Activated naive CD4-positive, alpha-beta T cell treated with anti-CD3 and anti-CD28 coated beads for 36 hours (primary cell): ENCODE data around the gene FANCI. TPM values are rescaled to one million over a fixed set of nuclear protein-coding genes. Genes with fewer than 3 reads are reported as not detected.

ENCODE experiments used
- CTCF ChIA-PET: fragments of 350-600 bp; sonication (Branson Sonifier 250); formaldehyde crosslinking; loops from one replicate; lab custom pipeline; 2021; ENCODE audit warnings: antibody characterized with exemption; lab: Charles Lee
- DNase-seq: peaks from one replicate; pipeline ENCODE4 v3.0.0-alpha.2; 2020
- H3K27ac Mint-ChIP-seq: one replicate; pipeline ENCODE4 v1.8.0; 2021; ENCODE audit warnings: mild to moderate bottlenecking, mixed read lengths
- H3K27me3 Mint-ChIP-seq: one replicate; pipeline ENCODE4 v1.8.0; 2021; ENCODE audit warnings: low read depth, mixed read lengths
- H3K36me3 Mint-ChIP-seq: one replicate; pipeline ENCODE4 v1.8.0; 2021; ENCODE audit warnings: low read depth, mixed read lengths
- H3K4me1 Mint-ChIP-seq: one replicate; pipeline ENCODE4 v1.8.0; 2021; ENCODE audit warnings: low read depth, mixed read lengths
- H3K4me3 Mint-ChIP-seq: one replicate; pipeline ENCODE4 v1.8.0; 2021; ENCODE audit warnings: mild to moderate bottlenecking, moderate library complexity, mixed read lengths
- H3K9me3 Mint-ChIP-seq: one replicate; pipeline ENCODE4 v1.8.0; 2021; ENCODE audit warnings: mixed read lengths
- intact Hi-C: fragments of 100-400 bp; cut with micrococcal nuclease; formaldehyde crosslinking; loops from one replicate; pipeline ENCODE4 v1.15.1; 2023
- total RNA-seq, 2 experiments: library from RNA; stranded (reverse); gene quantifications; one replicate each; pipeline ENCODE4 v1.2.3, GENCODE V29; 2021

FANCI gene
- total RNA-seq: 100 to 1,000 TPM; 268 to 283 TPM

DNA sequence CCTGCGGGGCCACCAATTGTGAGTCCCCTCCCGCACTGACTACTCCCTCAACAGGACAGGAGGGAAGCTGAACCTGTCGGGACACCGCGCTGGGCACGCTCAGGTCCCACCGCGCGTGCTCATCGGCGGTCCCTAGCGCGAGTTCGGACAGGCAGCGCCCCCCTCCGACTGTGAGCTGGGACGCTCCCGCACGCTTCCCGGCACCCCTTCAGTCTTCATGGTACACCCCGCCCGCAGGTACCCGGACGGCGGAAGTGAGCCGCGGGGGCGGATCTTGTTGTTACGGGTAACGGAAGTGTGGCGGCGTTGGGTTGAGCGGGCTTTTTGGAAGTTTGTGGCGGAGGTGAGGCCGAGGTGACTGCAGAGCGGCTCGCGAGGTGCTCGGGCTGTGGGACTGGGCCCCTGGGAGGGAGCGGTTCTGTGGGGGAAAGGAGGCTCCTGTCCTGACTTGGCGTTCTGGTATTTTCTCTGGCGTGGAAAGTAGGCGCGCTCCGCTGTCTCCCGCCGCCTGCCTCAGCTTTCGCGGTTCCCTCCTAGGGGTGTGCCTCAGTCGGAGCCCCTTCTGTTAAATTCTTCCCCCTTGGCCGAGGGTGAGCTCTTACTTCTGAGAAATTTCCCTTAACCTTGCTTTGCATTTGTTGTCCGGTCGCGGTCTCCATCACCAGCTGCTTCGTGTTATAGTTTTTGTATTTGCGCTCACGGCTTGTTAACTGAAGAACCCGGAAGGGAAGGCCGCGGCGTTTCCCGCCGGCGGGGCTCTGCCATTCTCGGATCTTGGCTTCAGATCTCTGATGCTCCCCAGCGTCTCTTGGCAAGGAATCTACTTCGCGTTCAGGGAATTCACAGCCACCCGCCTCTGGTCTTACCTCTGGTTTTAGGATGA lies at the start of gene FANCI:
Gene FANCI (plus strand): TSS at position 289 of the 883 bp plus-strand sequence. CDS start 3,669 bp downstream, outside the sequence.
- peaks cover 40% of the 10 kb centered on the region for H3K36me3 Mint-ChIP-seq
- intact Hi-C loops: loop anchor here (1.0 to 5.0 kb wide), 9 partner anchors 37 to 622 kb away; partner anchors contain the start of genes ABHD2, AEN, HAPLN3 and POLG
- H3K27me3 Mint-ChIP-seq: no peaks in the 10 kb centered on the region
- CTCF ChIA-PET: interaction anchor here (0.8 to 3.4 kb wide), 7 partner anchors 37 to 339 kb away, joined by 3 to 38 read pairs (median 3); no protein-coding TSS in a partner anchor
- peaks cover 31% of the 10 kb centered on the region for H3K4me1 Mint-ChIP-seq
- H3K9me3 Mint-ChIP-seq: no peaks in the 10 kb centered on the region
- DNase-seq: peak; percentile 99
- peak within 1 kb of the TSS; percentile 98 for H3K4me3 Mint-ChIP-seq
- peak within 1 kb of the TSS; percentile 93 for H3K27ac Mint-ChIP-seq

DNA sequence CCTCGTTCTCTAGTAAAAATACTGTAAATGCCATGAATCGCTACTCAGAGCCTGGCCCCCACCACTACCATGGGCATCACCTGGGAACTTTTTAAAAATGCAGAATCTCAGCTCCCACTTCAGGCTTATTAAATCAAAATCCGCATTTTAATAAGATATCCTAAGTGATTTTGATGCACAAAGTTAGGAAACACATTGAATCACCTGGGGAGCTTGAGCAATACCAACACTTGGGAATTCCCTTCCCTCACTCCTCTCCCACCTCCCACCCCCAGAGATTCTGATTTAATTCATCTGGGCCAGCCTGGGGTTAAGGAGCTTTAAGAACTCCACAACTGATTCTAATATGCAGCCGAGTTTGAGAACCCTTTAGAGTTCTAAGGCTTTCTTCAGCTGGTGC lies 49.2 kb upstream of the FANCI start:
- no peaks in the 10 kb centered on the region for H3K27me3 Mint-ChIP-seq
- intact Hi-C loops: no loop called here
- no peak overlapping the region for H3K4me3 Mint-ChIP-seq
- peaks cover 26% of the 10 kb centered on the region for H3K4me1 Mint-ChIP-seq
- DNase-seq: no peak
- H3K9me3 Mint-ChIP-seq: no peaks in the 10 kb centered on the region
- peaks cover 35% of the 10 kb centered on the region for H3K36me3 Mint-ChIP-seq
- H3K27ac Mint-ChIP-seq: no peak overlapping the region
- CTCF ChIA-PET: interaction anchor here (1.0 to 2.9 kb wide), 4 partner anchors 12 to 62 kb away, joined by 3 to 15 read pairs (median 5); no protein-coding TSS in a partner anchor

GRCh38 chr15:89195836-89196235 lies 47.9 kb upstream of the FANCI start:
- CTCF ChIA-PET: interaction anchor here (0.6 to 2.9 kb wide), 3 partner anchors 11 to 999 kb away, joined by 3 to 15 read pairs (median 7); no protein-coding TSS in a partner anchor
- intact Hi-C loops: no loop called here
- H3K4me3 Mint-ChIP-seq: no peak overlapping the region
- DNase-seq: no peak
- no peaks in the 10 kb centered on the region for H3K9me3 Mint-ChIP-seq
- no peaks in the 10 kb centered on the region for H3K27me3 Mint-ChIP-seq
- peaks cover 26% of the 10 kb centered on the region for H3K4me1 Mint-ChIP-seq
- peaks cover 31% of the 10 kb centered on the region for H3K36me3 Mint-ChIP-seq
- H3K27ac Mint-ChIP-seq: peak overlapping the region; percentile 41

DNA sequence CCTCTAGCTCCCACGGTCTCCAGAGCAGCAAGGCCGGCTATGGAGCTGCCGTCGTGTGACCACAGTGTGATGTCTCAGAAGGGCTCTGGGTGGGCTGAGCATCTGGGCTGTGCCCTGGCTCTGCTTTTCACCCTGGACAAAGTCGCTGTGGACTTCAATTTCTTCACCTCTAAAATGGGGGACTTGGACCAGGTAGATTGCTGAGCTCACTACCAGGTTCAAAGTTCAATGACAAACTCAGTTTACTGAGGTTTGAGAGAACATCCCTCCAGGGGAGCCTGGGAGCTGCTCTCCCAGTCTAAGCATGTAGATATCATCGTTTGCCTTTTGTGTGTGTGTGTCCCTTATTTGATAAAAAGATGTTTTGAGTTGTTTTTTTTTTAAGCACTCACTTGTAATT lies 47.5 kb upstream of the FANCI start:
- Mint-ChIP-seq H3K27ac (peak overlapping the region; percentile 41), H3K27me3 (no peaks in the 10 kb centered on the region), H3K4me3 (no peak overlapping the region), H3K36me3 (peaks cover 31% of the 10 kb centered on the region), H3K9me3 (no peaks in the 10 kb centered on the region), H3K4me1 (peaks cover 26% of the 10 kb centered on the region)
- DNase-seq: no peak
- CTCF ChIA-PET: interaction anchor here (0.6 to 2.9 kb wide), 3 partner anchors 11 to 999 kb away, joined by 3 to 15 read pairs (median 7); no protein-coding TSS in a partner anchor
- intact Hi-C loops: no loop called here

GRCh38 chr15:89196994-89197393 lies 46.8 kb upstream of the FANCI start:
- peak; percentile 51 for DNase-seq
- Mint-ChIP-seq H3K4me3 (no peak overlapping the region), H3K36me3 (peaks cover 27% of the 10 kb centered on the region), H3K27ac (peak overlapping the region; percentile 60), H3K27me3 (no peaks in the 10 kb centered on the region), H3K4me1 (peaks cover 26% of the 10 kb centered on the region), H3K9me3 (no peaks in the 10 kb centered on the region)
- CTCF ChIA-PET: interaction anchor here (1.4 to 2.1 kb wide), 2 partner anchors 10 to 19 kb away, joined by 7 read pairs; no protein-coding TSS in a partner anchor
- intact Hi-C loops: no loop called here

- peak overlapping the region; percentile 60 for H3K27ac Mint-ChIP-seq
- peaks cover 26% of the 10 kb centered on the region for H3K4me1 Mint-ChIP-seq
- H3K27me3 Mint-ChIP-seq: no peaks in the 10 kb centered on the region
- H3K36me3 Mint-ChIP-seq: peaks cover 27% of the 10 kb centered on the region
- H3K4me3 Mint-ChIP-seq: no peak overlapping the region
- intact Hi-C loops: no loop called here
- H3K9me3 Mint-ChIP-seq: no peaks in the 10 kb centered on the region
- DNase-seq: peak; percentile 51
- CTCF ChIA-PET: interaction anchor here (1.4 kb wide), 1 partner anchor 9 kb away, joined by 7 read pairs; no protein-coding TSS in a partner anchor
These were observed 46.2 kb upstream of the FANCI start for GRCh38 chr15:89197503-89197971.

GRCh38 chr15:89198196-89198595 lies 45.6 kb upstream of the FANCI start:
- intact Hi-C loops: loop anchor here (1.0 kb wide), 1 partner anchor 18 kb away; no protein-coding TSS in a partner anchor
- H3K4me3 Mint-ChIP-seq: no peak overlapping the region
- no peak for DNase-seq
- H3K27ac Mint-ChIP-seq: peak overlapping the region; percentile 7
- CTCF ChIA-PET: interaction anchor here (1.4 to 1.6 kb wide), 3 partner anchors 8 to 20 kb away, joined by 3 to 7 read pairs (median 6); no protein-coding TSS in a partner anchor
- H3K4me1 Mint-ChIP-seq: peaks cover 26% of the 10 kb centered on the region
- no peaks in the 10 kb centered on the region for H3K9me3 Mint-ChIP-seq
- peaks cover 23% of the 10 kb centered on the region for H3K36me3 Mint-ChIP-seq
- H3K27me3 Mint-ChIP-seq: no peaks in the 10 kb centered on the region

DNA sequence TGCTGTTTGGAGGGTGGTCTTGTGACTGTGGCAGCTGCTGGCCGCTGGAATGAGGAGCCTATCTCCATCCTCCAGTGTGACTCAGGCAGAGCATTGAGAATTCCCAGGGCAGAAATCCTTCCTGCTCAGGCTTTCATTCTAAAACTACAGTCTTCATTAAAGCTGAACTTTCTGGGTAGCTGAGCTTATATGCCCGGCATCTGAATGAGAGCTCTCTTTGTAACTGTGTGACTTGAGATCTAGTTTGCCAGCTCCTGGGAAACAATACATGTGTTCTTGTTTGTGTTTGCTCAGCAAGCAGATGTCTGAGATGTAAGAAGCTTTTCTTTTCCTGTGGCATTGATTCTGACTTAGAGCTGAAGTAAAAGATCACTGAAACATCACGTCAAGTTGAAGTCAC lies 44.8 kb upstream of the FANCI start:
- Mint-ChIP-seq H3K4me1 (peaks cover 33% of the 10 kb centered on the region), H3K27me3 (no peaks in the 10 kb centered on the region), H3K4me3 (no peak overlapping the region), H3K27ac (no peak overlapping the region), H3K9me3 (no peaks in the 10 kb centered on the region), H3K36me3 (peaks cover 24% of the 10 kb centered on the region)
- CTCF ChIA-PET: interaction anchor here (0.8 to 1.6 kb wide), 5 partner anchors 8 to 59 kb away, joined by 3 to 6 read pairs (median 3); no protein-coding TSS in a partner anchor
- intact Hi-C loops: loop anchor here (1.0 kb wide), 1 partner anchor 19 kb away; no protein-coding TSS in a partner anchor
- no peak for DNase-seq

GRCh38 chr15:89199746-89200145 lies 44.0 kb upstream of the FANCI start:
- CTCF ChIA-PET: interaction anchor here (1.1 to 1.3 kb wide), 2 partner anchors 45 to 60 kb away, joined by 3 read pairs; no protein-coding TSS in a partner anchor
- H3K4me1 Mint-ChIP-seq: peaks cover 39% of the 10 kb centered on the region
- H3K4me3 Mint-ChIP-seq: no peak overlapping the region
- no peaks in the 10 kb centered on the region for H3K9me3 Mint-ChIP-seq
- peaks cover 20% of the 10 kb centered on the region for H3K36me3 Mint-ChIP-seq
- no peak overlapping the region for H3K27ac Mint-ChIP-seq
- intact Hi-C loops: no loop called here
- no peaks in the 10 kb centered on the region for H3K27me3 Mint-ChIP-seq
- DNase-seq: no peak

DNA sequence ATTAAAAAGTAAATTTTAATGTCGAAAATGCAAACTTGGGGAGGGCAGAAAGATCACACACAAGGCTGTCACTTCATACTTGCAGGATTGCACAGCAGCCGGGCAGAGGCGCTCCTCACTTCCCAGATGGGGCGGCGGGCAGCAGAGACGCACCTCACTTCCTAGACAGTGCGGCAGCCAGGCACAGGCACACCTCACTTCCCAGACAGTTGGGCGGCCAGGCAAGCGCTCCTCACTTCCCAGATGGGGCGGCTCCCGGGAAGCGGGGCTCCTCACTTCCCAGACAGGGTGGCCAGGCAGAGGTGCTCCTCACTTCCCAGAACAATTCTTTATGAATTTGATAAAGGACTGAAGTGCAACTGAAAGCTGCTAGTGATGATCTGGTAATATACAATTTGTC lies 43.6 kb upstream of the FANCI start:
- CTCF ChIA-PET: interaction anchor here (1.0 kb wide), 1 partner anchor 10 kb away, joined by 3 read pairs; no protein-coding TSS in a partner anchor
- intact Hi-C loops: no loop called here
- H3K27me3 Mint-ChIP-seq: no peaks in the 10 kb centered on the region
- no peak for DNase-seq
- H3K4me3 Mint-ChIP-seq: no peak overlapping the region
- H3K36me3 Mint-ChIP-seq: peaks cover 19% of the 10 kb centered on the region
- no peaks in the 10 kb centered on the region for H3K9me3 Mint-ChIP-seq
- H3K4me1 Mint-ChIP-seq: peaks cover 42% of the 10 kb centered on the region
- H3K27ac Mint-ChIP-seq: no peak overlapping the region

DNA sequence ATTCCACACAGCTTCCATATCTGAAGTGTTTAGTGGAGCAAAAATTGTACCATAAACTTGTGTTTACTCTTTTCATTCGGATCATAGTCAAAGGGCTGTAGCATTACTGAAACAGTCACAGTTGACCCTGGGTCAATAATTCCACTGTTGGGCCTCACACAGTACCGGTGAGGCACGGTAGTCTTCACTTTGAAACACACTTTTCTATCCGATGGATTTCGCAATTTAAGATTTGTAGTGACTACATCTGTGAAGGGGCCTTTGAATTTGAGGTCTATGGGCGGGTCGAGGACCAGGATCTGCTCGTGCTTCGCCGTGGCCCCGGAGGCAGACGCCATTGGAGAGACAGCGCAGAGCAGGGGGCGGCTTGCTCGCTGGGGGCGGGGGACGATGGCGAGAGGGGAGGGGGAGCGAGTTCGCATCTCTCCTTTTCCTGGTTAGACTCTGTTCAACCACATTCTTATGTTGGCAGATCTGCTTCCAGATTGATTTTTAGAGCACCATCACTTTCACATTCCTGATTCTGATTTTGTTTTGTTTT lies 42.2 kb upstream of the FANCI start:
- Mint-ChIP-seq H3K9me3 (no peaks in the 10 kb centered on the region), H3K36me3 (peaks cover 14% of the 10 kb centered on the region), H3K4me3 (no peak overlapping the region), H3K27ac (no peak overlapping the region), H3K27me3 (no peaks in the 10 kb centered on the region), H3K4me1 (peaks cover 48% of the 10 kb centered on the region)
- no peak for DNase-seq
- CTCF ChIA-PET: interaction anchor here (0.6 kb wide), 1 partner anchor 158 kb away, joined by 3 read pairs; no protein-coding TSS in a partner anchor
- intact Hi-C loops: no loop called here
